Neutrophil (primary cell): ENCODE results near the gene FRY.

Experiments used
- H3K27ac ChIP-seq: fragments of 200-600 bp; sonication (generic); 2 replicates; pipeline ENCODE4 v1.5.1; 2016; ENCODE audit warnings: mild to moderate bottlenecking, moderate library complexity
- H3K27me3 ChIP-seq: fragments of 200-600 bp; sonication (generic); 2 replicates; pipeline ENCODE4 v1.6.0; 2016; ENCODE audit warnings: mild to moderate bottlenecking
- H3K36me3 ChIP-seq: fragments of 200-600 bp; sonication (generic); 2 replicates; pipeline ENCODE4 v1.5.1; 2017
- H3K4me1 ChIP-seq, 2 experiments: fragments of 200-600 bp in 1 of 2; sonication (generic) in 1 of 2; 1 replicate in 1 of 2; 2 replicates in 1 of 2; pipeline versions ENCODE4 v1.5.1 to v1.6.1; 2013 to 2016; ENCODE audit warnings: low read depth in 1 of 2, low read length in 1 of 2, mild to moderate bottlenecking in 1 of 2, moderate library complexity in 1 of 2; ENCODE audit not compliant: control insufficient read depth in 1 of 2, insufficient read depth in 1 of 2
- H3K4me3 ChIP-seq, 2 experiments: fragments of 200-600 bp in 1 of 2; sonication (generic) in 1 of 2; 1 replicate in 1 of 2; 2 replicates in 1 of 2; pipeline ENCODE4 v1.5.1; 2013 to 2016; ENCODE audit warnings: low read depth in 1 of 2, low read length in 1 of 2, mild to moderate bottlenecking in 1 of 2, moderate library complexity in 1 of 2
- H3K9me3 ChIP-seq: fragments of 200-600 bp; sonication (generic); 2 replicates; pipeline ENCODE4 v1.5.1; 2016
- CTCF ChIP-seq: fragments of 200-600 bp; sonication (generic); IDR thresholded peaks from 2 replicates; pipeline ENCODE4 v1.5.1; 2016; ENCODE audit warnings: antibody characterized with exemption

FRY gene

DNA sequence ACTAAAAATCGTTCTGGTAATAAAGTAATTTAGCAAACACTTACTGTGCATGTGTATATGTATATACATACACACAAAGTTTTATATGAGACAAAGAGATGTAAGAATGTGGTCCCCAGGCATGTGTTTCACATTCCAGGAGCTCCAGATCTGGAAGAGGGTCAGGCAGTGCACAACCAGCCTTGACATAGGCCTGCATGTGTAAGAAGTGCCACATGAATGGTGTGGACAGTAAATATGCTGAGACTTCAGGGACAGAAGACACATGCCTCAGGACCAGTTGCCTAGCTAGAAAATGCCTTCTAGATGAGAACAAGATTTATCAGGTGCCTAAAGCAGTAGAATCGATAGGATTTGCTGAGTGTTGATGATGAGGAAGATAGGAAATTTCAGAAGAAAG is 76.4 kb downstream of the FRY start:
- Histone ChIP-seq H3K27ac (peak overlapping the region; percentile 48), H3K27me3 (no peaks in the 10 kb centered on the region), H3K9me3 (no peaks in the 10 kb centered on the region), H3K36me3 (peaks cover 31% of the 10 kb centered on the region), H3K4me1 (peaks cover 4 to 11% of the 10 kb centered on the region in 2 experiments), H3K4me3 (no peak overlapping the region)
- no peak for TF ChIP-seq CTCF

DNA sequence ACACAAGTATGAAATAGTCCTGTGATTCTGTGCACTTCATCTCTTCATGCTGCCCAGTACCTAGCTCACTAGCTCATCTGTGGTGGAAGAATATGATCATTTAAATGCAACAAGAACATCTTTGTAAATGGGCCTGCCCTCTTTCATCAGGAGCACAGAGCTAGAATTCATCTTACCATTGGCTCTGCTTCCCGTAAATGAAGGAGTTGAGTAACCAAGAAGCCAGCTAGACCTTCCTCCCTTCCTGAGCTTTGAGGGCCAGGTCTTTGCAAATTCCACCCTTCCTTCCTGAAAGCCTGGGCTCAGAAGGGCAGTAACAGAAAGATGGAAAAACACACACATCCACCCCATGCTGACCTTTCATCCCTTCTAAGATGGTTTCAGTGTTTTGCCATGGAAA is 82.0 kb downstream of the FRY start:
- Histone ChIP-seq H3K9me3 (no peaks in the 10 kb centered on the region), H3K27me3 (no peaks in the 10 kb centered on the region), H3K36me3 (peaks cover 6% of the 10 kb centered on the region), H3K27ac (peak overlapping the region; percentile 24), H3K4me1 (peaks cover 50 to 54% of the 10 kb centered on the region in 2 experiments), H3K4me3 (no peak overlapping the region)
- TF ChIP-seq CTCF = no peak

- peak overlapping the region; percentile 79 for H3K27ac ChIP-seq
- no peaks in the 10 kb centered on the region for H3K9me3 ChIP-seq
- H3K4me1 ChIP-seq = peaks cover 50 to 54% of the 10 kb centered on the region in 2 experiments
- no peaks in the 10 kb centered on the region for H3K27me3 ChIP-seq
- H3K4me3 ChIP-seq = no peak overlapping the region
- H3K36me3 ChIP-seq = peaks cover 6% of the 10 kb centered on the region
- TF ChIP-seq CTCF = no peak
Observed at GRCh38 chr13:32114284-32114950, 82.8 kb downstream of the FRY start.

GRCh38 chr13:32115066-32115465 is 83.5 kb downstream of the FRY start:
- Histone ChIP-seq H3K4me1 (peaks cover 50 to 54% of the 10 kb centered on the region in 2 experiments), H3K36me3 (peaks cover 11% of the 10 kb centered on the region), H3K27me3 (no peaks in the 10 kb centered on the region), H3K27ac (peak overlapping the region; percentile 79), H3K4me3 (no peak overlapping the region), H3K9me3 (no peaks in the 10 kb centered on the region)
- TF ChIP-seq CTCF = no peak

DNA sequence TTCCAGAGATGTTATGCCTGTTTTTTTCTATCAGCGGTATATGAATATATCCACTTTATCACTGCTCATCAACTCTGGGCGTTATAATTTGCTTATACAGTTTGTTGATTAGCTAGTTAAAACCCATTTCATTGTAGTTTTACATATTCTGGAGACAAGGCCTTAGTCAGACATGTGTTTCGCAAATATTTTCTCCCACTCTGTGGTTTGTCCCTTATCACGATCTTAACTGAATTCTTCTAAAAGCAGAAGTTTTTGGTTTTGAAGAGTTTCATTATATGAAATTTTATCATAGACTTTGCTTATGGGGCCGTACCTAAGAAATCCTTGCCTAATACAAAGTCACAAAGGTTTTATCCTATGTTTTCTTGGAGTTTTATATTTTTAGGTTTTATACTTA is 84.6 kb downstream of the FRY start:
- TF ChIP-seq CTCF = no peak
- Histone ChIP-seq H3K27ac (peak overlapping the region; percentile 79), H3K4me3 (no peak overlapping the region), H3K4me1 (peaks cover 50 to 54% of the 10 kb centered on the region in 2 experiments), H3K36me3 (peaks cover 20% of the 10 kb centered on the region), H3K9me3 (no peaks in the 10 kb centered on the region), H3K27me3 (no peaks in the 10 kb centered on the region)
